ENCODE results near the gene SOCS7. TPM values are rescaled to one million over a fixed set of nuclear protein-coding genes. Genes with fewer than 3 reads are reported as not detected.
A peak's percentile ranks its signal among the peaks of the same experiment; 100 is the strongest.

Gene SOCS7
- total RNA-seq, 2 experiments from 2014 or later: 21.8 to 25.3 TPM

DNA sequence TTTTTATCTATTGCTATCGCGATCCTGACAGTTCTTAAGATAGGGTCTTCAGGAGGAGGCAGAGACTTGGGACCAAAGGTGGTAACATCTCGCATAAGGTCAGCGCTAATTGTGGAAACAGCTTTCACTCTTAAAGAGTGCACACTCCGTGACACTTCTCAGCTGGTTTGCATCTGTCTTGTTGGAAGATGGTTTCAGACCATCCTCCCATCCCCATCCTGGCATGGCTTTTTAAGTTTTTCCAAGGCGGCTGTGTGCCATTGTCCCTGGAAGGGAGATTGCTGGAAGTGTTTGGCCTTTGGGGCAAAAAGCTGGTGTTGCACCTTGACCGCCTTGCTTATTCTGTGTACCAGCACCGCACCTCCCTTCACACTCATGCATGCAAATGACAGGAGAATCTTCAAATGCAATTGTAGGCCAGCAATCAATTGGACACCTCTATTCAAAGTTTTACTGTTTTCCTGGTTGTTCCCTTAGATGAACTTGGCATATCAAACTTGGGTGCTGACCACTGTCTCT is 1.5 kb downstream of the SOCS7 start:
- H3K4me1 Mint-ChIP-seq: peaks cover 59% of the 10 kb centered on the region
- POLR2A ChIA-PET: interaction anchor here (0.5 to 0.6 kb wide), 3 partner anchors 62 to 743 kb away, joined by 3 to 7 read pairs (median 3); no protein-coding TSS in a partner anchor
- intact Hi-C loops (cut with DNase I, micrococcal nuclease): loop anchor here in 1 of 2 experiments (5.0 kb wide), 2 partner anchors 254 to 866 kb away; partner anchors contain the start of genes DUSP14 and SRCIN1
- no peaks in the 10 kb centered on the region for H3K27me3 Mint-ChIP-seq
- H3K4me3 Mint-ChIP-seq: peak overlapping the region; percentile 73
- CTCF ChIA-PET: interaction anchor here (0.6 to 2.5 kb wide), 9 partner anchors 9 to 156 kb away, joined by 3 to 13 read pairs (median 4); no protein-coding TSS in a partner anchor
- ATAC-seq (no peak), DNase-seq (no peak)
- H3K36me3 Mint-ChIP-seq (ENCODE audit: low read depth): no peaks in the 10 kb centered on the region
- no peaks in the 10 kb centered on the region for H3K9me3 Mint-ChIP-seq (ENCODE audit: low read depth)
- no peak overlapping the region for H3K27ac Mint-ChIP-seq

DNA sequence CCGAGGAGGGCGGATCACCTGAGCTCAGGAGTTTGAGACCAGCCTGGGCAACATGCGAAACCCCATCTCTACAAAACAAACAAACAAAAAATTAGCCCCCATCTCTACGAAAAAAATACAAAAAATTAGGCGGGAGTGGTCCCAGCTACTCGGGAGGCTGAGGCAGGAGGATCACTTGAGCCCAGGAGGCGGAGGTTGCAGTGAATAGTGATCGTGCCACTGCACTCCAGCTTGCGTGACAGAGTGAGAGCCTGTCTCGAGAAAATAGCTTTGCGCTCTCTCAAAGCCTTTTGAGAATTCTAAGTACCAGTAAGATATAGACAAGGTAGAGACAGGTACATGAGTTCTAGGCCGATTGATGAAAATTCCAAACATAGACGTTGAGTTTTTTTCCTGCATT is 2.0 kb downstream of the SOCS7 start:
- Mint-ChIP-seq H3K9me3 (ENCODE audit: low read depth) (no peaks in the 10 kb centered on the region), H3K4me1 (peaks cover 62% of the 10 kb centered on the region), H3K27me3 (no peaks in the 10 kb centered on the region), H3K27ac (no peak overlapping the region), H3K4me3 (peak overlapping the region; percentile 73), H3K36me3 (ENCODE audit: low read depth) (no peaks in the 10 kb centered on the region)
- CTCF ChIA-PET: interaction anchor here (0.9 to 2.5 kb wide), 9 partner anchors 8 to 174 kb away, joined by 3 to 13 read pairs (median 3); no protein-coding TSS in a partner anchor
- no peak for ATAC-seq
- intact Hi-C loops (cut with DNase I, micrococcal nuclease): loop anchor here in 1 of 2 experiments (5.0 kb wide), 2 partner anchors 254 to 866 kb away; partner anchors contain the start of genes DUSP14 and SRCIN1
- POLR2A ChIA-PET: interaction anchor here (0.5 to 0.7 kb wide), 3 partner anchors 36 to 744 kb away, joined by 3 to 7 read pairs (median 6); no protein-coding TSS in a partner anchor
- DNase-seq: no peak

- DNase-seq (no peak), ATAC-seq (no peak)
- Mint-ChIP-seq H3K36me3 (ENCODE audit: low read depth) (no peaks in the 10 kb centered on the region), H3K4me1 (peaks cover 59% of the 10 kb centered on the region), H3K27ac (no peak overlapping the region), H3K4me3 (peak overlapping the region; percentile 3), H3K27me3 (no peaks in the 10 kb centered on the region), H3K9me3 (ENCODE audit: low read depth) (no peaks in the 10 kb centered on the region)
- CTCF ChIA-PET: interaction anchor here (0.7 to 2.5 kb wide), 15 partner anchors 9 to 521 kb away, joined by 3 to 13 read pairs (median 3); partner anchors contain the start of gene GPR179
- POLR2A ChIA-PET: interaction anchor here (0.7 kb wide), 1 partner anchor 227 kb away, joined by 6 read pairs; no protein-coding TSS in a partner anchor
- intact Hi-C loops (cut with DNase I, micrococcal nuclease): loop anchor here in 1 of 2 experiments (5.0 kb wide), 2 partner anchors 253 to 867 kb away; partner anchors contain the start of genes DUSP14 and SRCIN1
Measured at GRCh38 chr17:38354466-38354865, 2.8 kb downstream of the SOCS7 start.

GRCh38 chr17:38355251-38355650 is 3.6 kb downstream of the SOCS7 start:
- Mint-ChIP-seq H3K4me1 (peaks cover 57% of the 10 kb centered on the region), H3K36me3 (ENCODE audit: low read depth) (no peaks in the 10 kb centered on the region), H3K4me3 (no peak overlapping the region), H3K27me3 (no peaks in the 10 kb centered on the region), H3K27ac (no peak overlapping the region), H3K9me3 (ENCODE audit: low read depth) (no peaks in the 10 kb centered on the region)
- no peak for ATAC-seq
- ChIA-PET CTCF (interaction anchor here (0.7 to 2.5 kb wide), 10 partner anchors 9 to 137 kb away, joined by 3 to 13 read pairs (median 4); partner anchors contain the start of gene GPR179), POLR2A (no interaction called here)
- intact Hi-C loops (cut with DNase I, micrococcal nuclease): no loop called here
- DNase-seq: no peak

- ATAC-seq (no peak), DNase-seq (no peak)
- H3K36me3 Mint-ChIP-seq (ENCODE audit: low read depth): peaks cover 2% of the 10 kb centered on the region
- H3K27me3 Mint-ChIP-seq: no peaks in the 10 kb centered on the region
- H3K4me1 Mint-ChIP-seq: peaks cover 45% of the 10 kb centered on the region
- no peak overlapping the region for H3K27ac Mint-ChIP-seq
- no peaks in the 10 kb centered on the region for H3K9me3 Mint-ChIP-seq (ENCODE audit: low read depth)
- intact Hi-C loops (cut with DNase I, micrococcal nuclease): no loop called here
- ChIA-PET CTCF (interaction anchor here (0.6 kb wide), 1 partner anchor 9 kb away, joined by 3 read pairs; no protein-coding TSS in a partner anchor), POLR2A (no interaction called here)
- H3K4me3 Mint-ChIP-seq: no peak overlapping the region
Measured at GRCh38 chr17:38357486-38358123, 6.0 kb downstream of the SOCS7 start.

DNA sequence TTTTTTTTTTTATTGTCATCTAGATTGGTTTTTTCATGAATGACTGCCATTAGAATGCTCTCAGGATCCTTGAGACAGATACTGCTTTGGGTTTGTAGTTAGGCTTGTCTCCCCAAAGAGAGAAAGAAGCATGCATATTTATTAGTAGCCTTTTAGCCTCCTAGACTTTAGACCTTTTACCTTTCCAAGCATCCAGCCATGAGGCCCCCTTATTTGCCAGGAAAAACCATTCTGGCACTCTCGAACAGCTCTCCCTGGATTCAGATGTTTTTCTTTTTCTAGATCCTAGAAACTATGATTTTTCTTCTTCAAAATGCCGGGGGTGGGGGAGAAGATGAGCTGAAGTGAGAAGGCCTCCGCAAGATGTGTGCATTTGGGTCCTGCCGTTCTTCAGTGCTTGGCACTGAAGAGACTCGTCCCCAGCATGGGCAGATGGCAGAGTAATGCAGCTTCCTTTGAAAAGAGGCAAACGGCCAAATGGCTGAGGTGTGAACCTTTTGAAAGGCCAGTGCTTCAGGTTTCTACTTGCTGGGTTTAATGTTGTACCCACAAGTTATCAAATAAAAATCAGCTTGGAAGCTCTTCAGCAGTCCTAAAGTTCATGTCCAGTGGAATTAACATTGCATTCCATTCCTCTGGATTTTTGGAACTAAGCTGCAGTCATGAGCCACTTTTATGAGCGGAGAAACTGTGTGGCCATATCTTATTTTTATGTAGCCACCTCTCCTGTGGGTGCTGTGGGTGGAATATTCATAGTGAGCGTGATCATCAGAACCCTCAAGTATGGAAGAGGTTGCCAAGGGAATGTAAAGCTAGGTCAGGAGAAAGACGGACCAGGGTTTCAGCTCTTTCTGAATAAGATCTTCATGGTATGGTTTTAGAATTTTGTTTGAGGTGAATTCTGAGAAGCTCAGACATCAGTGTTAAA is 7.2 kb downstream of the SOCS7 start:
- Mint-ChIP-seq H3K27ac (no peak overlapping the region), H3K4me3 (no peak overlapping the region), H3K9me3 (ENCODE audit: low read depth) (no peaks in the 10 kb centered on the region), H3K36me3 (ENCODE audit: low read depth) (peaks cover 3% of the 10 kb centered on the region), H3K4me1 (peaks cover 35% of the 10 kb centered on the region), H3K27me3 (no peaks in the 10 kb centered on the region)
- CTCF ChIA-PET: interaction anchor here (0.6 to 1.9 kb wide), 2 partner anchors 9 to 794 kb away, joined by 3 to 16 read pairs; no protein-coding TSS in a partner anchor
- POLR2A ChIA-PET: no interaction called here
- ATAC-seq: no peak
- no peak for DNase-seq
- intact Hi-C loops (cut with DNase I, micrococcal nuclease): no loop called here

DNA sequence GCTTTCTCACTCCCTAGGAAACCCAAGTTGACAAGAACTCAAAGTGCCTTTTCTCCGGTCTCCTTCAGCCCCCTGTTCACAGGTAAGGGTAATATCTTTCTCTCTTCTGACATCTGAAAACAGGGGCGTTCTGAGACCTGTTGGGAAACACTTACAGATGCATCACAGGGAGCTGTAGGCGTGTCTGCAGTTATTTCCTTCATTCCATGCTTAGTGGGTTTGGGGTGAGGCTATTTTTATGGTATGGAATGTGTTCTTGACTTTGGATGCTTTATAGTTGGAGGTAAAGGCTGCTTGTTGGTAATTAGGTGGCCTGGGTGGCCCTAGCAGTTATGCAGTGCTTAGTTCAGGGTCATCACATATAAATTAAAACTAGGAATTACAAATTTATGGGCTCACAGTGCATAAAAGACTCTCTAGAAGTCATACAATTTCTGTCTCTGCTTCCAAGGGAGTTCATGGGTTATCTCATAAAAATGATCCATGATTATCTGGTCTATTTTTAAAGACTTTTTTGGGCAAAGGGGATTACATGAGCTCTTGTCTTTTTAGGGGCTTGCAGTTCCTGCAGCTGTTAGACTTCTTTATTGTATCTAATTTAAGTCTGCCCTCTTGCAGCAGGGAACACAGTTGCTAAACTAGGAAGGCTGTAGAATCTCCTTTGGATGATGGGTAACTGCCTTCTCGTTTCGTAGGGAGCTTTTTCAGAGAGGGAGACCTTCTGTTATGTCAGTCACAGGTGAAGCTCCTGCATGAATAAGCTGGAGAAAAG is 10.2 kb downstream of the SOCS7 start:
- no peak overlapping the region for H3K4me3 Mint-ChIP-seq
- peaks cover 3% of the 10 kb centered on the region for H3K36me3 Mint-ChIP-seq (ENCODE audit: low read depth)
- H3K4me1 Mint-ChIP-seq: peaks cover 10% of the 10 kb centered on the region
- H3K27ac Mint-ChIP-seq: no peak overlapping the region
- intact Hi-C loops (cut with DNase I, micrococcal nuclease): no loop called here
- ATAC-seq (no peak), DNase-seq (no peak)
- H3K9me3 Mint-ChIP-seq (ENCODE audit: low read depth): no peaks in the 10 kb centered on the region
- no peaks in the 10 kb centered on the region for H3K27me3 Mint-ChIP-seq
- CTCF ChIA-PET: interaction anchor here (0.9 to 2.4 kb wide), 3 partner anchors 9 to 42 kb away, joined by 3 to 10 read pairs (median 5); no protein-coding TSS in a partner anchor
- POLR2A ChIA-PET: no interaction called here

GRCh38 chr17:38363016-38363415 is 11.4 kb downstream of the SOCS7 start:
- ATAC-seq (no peak), DNase-seq (no peak)
- H3K27me3 Mint-ChIP-seq: no peaks in the 10 kb centered on the region
- no peaks in the 10 kb centered on the region for H3K9me3 Mint-ChIP-seq (ENCODE audit: low read depth)
- H3K4me1 Mint-ChIP-seq: peaks cover 3% of the 10 kb centered on the region
- ChIA-PET CTCF (interaction anchor here (2.2 to 2.7 kb wide), 2 partner anchors 8 to 13 kb away, joined by 10 to 13 read pairs; no protein-coding TSS in a partner anchor), POLR2A (interaction anchor here (0.6 kb wide), 1 partner anchor 28 kb away, joined by 4 read pairs; no protein-coding TSS in a partner anchor)
- H3K36me3 Mint-ChIP-seq (ENCODE audit: low read depth): peaks cover 5% of the 10 kb centered on the region
- H3K4me3 Mint-ChIP-seq: no peak overlapping the region
- no peak overlapping the region for H3K27ac Mint-ChIP-seq
- intact Hi-C loops (cut with DNase I, micrococcal nuclease): no loop called here

DNA sequence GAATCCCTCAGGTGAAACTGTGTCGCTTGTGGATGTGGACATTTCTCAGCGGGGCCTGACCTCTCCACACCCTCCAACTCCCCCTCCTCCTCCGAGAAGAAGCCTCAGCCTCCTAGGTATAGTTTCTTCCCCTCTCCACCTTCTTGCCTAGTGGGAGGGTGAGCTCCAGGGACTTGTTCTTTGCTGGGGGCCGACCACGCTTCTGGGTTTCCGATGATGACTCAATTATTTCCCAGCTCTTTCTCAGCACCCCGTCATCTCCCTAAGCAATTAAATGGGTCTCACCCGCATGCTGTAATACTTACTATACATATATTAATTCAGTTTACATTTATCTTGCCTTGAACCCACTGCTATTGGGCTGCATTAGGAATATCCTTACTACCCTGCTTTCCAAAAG is 13.1 kb downstream of the SOCS7 start:
- ATAC-seq (no peak), DNase-seq (no peak)
- Mint-ChIP-seq H3K27ac (no peak overlapping the region), H3K36me3 (ENCODE audit: low read depth) (peaks cover 16% of the 10 kb centered on the region), H3K9me3 (ENCODE audit: low read depth) (no peaks in the 10 kb centered on the region), H3K27me3 (no peaks in the 10 kb centered on the region), H3K4me3 (no peak overlapping the region), H3K4me1 (no peaks in the 10 kb centered on the region)
- CTCF ChIA-PET: interaction anchor here (1.4 to 2.7 kb wide), 3 partner anchors 10 to 59 kb away, joined by 6 to 13 read pairs (median 10); no protein-coding TSS in a partner anchor
- POLR2A ChIA-PET: no interaction called here
- intact Hi-C loops (cut with DNase I, micrococcal nuclease): no loop called here

GRCh38 chr17:38369124-38369886 is 17.7 kb downstream of the SOCS7 start:
- H3K4me1 Mint-ChIP-seq: no peaks in the 10 kb centered on the region
- no peak overlapping the region for H3K27ac Mint-ChIP-seq
- CTCF ChIA-PET: no interaction called here
- no peaks in the 10 kb centered on the region for H3K9me3 Mint-ChIP-seq (ENCODE audit: low read depth)
- H3K36me3 Mint-ChIP-seq (ENCODE audit: low read depth): peaks cover 31% of the 10 kb centered on the region
- POLR2A ChIA-PET: no interaction called here
- intact Hi-C loops (cut with DNase I, micrococcal nuclease): no loop called here
- H3K27me3 Mint-ChIP-seq: no peaks in the 10 kb centered on the region
- no peak for ATAC-seq
- H3K4me3 Mint-ChIP-seq: no peak overlapping the region
- DNase-seq: no peak

Measured in activated CD4-positive, alpha-beta T cell treated with anti-CD3 and anti-CD28 coated beads for 36 hours (primary cell).